Bronchial epithelial cell (primary cell): ENCODE results near the gene SIK2. TPM values are rescaled to one million over a fixed set of nuclear protein-coding genes. Genes with fewer than 3 reads are reported as not detected.
"Not testable (repeated sequence)": the region's sequence is repeated elsewhere in the genome, so short reads cannot be mapped to it uniquely, and the experiment has no call there.

ENCODE experiments used
- DNase-seq: peaks from one replicate; pipeline ENCODE4 v3.0.0-alpha.2; 2010; ENCODE audit warnings: low read depth
- FAIRE-seq: peaks from 2 replicates; lab custom pipeline; 2011; peaks lifted over from hg19 to GRCh38; lab: Jason Lieb, UNC
- H3K27me3 ChIP-seq: 2 replicates; pipeline ENCODE4 v1.5.1; 2011; ENCODE audit warnings: low read length; ENCODE audit not compliant: control insufficient read depth, insufficient read depth
- H3K36me3 ChIP-seq: 2 replicates; pipeline ENCODE4 v1.5.1; 2011; ENCODE audit warnings: low read length; ENCODE audit not compliant: control insufficient read depth, insufficient read depth
- H3K4me3 ChIP-seq: 2 replicates; pipeline ENCODE4 v1.5.1; 2011; ENCODE audit warnings: mild to moderate bottlenecking, low read depth, low read length, control low read depth
- CTCF ChIP-seq: IDR thresholded peaks from 2 replicates; pipeline ENCODE4 v1.5.1; 2011; ENCODE audit warnings: mild to moderate bottlenecking, moderate library complexity, low read length, control low read depth, inconsistent platforms; ENCODE audit not compliant: insufficient read depth, severe bottlenecking
- total RNA-seq: library from RNA; depleted of rRNA; stranded (reverse); fragments of >200 nt; gene quantifications from 2 replicates; pipeline ENCODE4 v1.2.1, GENCODE V29; 2014

Gene SIK2
- total RNA-seq, 1 donor from 2014 or later = 2.9 TPM

- TF ChIP-seq CTCF = no peak
- Histone ChIP-seq H3K4me3 (peak within 1 kb of the TSS; percentile 92), H3K27me3 (no peaks in the 10 kb centered on the region), H3K36me3 (peaks cover 5% of the 10 kb centered on the region)
- peak; percentile 74 for DNase-seq
- no peak for FAIRE-seq
Measured at GRCh38 chr11:111765984-111766833, 164.0 kb downstream of the SIK2 start, which contains the start of gene PPP2R1B. Gene PPP2R1B, minus strand, starts transcription at chr11:111766389. Its CDS starts 28 bp downstream, at chr11:111766361.

- FAIRE-seq = no peak
- no peaks in the 10 kb centered on the region for H3K27me3 ChIP-seq
- no peak for TF ChIP-seq CTCF
Measured at GRCh38 chr11:111766834-111767142, 164.5 kb downstream of the SIK2 start.

GRCh38 chr11:111770581-111771134, 168.4 kb downstream of the SIK2 start:
- DNase-seq (no peak), FAIRE-seq (no peak)
- Histone ChIP-seq H3K36me3 (no peaks in the 10 kb centered on the region), H3K4me3 (no peak overlapping the region), H3K27me3 (no peaks in the 10 kb centered on the region)
- TF ChIP-seq CTCF = no peak

More at GRCh38 chr11:111766834-111767142, 164.5 kb downstream of the SIK2 start:
- peaks cover 5% of the 10 kb centered on the region for H3K36me3 ChIP-seq
- no peak for DNase-seq
- H3K4me3 ChIP-seq = peak overlapping the region; percentile 92

- not testable (repeated sequence) for H3K27me3 ChIP-seq, FAIRE-seq, H3K36me3 ChIP-seq, DNase-seq, H3K4me3 ChIP-seq
Measured at GRCh38 chr11:111771205-111771604, 169.0 kb downstream of the SIK2 start.

- TF ChIP-seq CTCF = no peak
- Histone ChIP-seq H3K4me3 (no peak overlapping the region), H3K27me3 (no peaks in the 10 kb centered on the region), H3K36me3 (no peaks in the 10 kb centered on the region)
- DNase-seq (no peak), FAIRE-seq (no peak)
Measured at GRCh38 chr11:111772535-111772934, 170.3 kb downstream of the SIK2 start.

- DNase-seq (no peak), FAIRE-seq (no peak)
- no peaks in the 10 kb centered on the region for H3K36me3 ChIP-seq
- TF ChIP-seq CTCF = no peak
- no peaks in the 10 kb centered on the region for H3K27me3 ChIP-seq
- H3K4me3 ChIP-seq = no peak overlapping the region
Measured at GRCh38 chr11:111774955-111775710, 172.9 kb downstream of the SIK2 start.
